HUES6 (cell line): ENCODE data around the gene ARAP3.

ENCODE experiments used
- H3K27ac ChIP-seq: 2 replicates; pipeline ENCODE4 v1.7.0; 2013; ENCODE audit warnings: low read depth, mild to moderate bottlenecking, low read length, inconsistent platforms
- H3K27me3 ChIP-seq: 2 replicates; pipeline ENCODE4 v1.6.1; 2013; ENCODE audit warnings: low read length; ENCODE audit not compliant: control insufficient read depth, insufficient read depth
- H3K36me3 ChIP-seq: 2 replicates; pipeline ENCODE4 v1.6.1; 2013; ENCODE audit warnings: low read length; ENCODE audit not compliant: control insufficient read depth, insufficient read depth
- H3K4me1 ChIP-seq: 2 replicates; pipeline ENCODE4 v1.6.1; 2013; ENCODE audit warnings: low read length; ENCODE audit not compliant: control insufficient read depth, insufficient read depth
- H3K4me3 ChIP-seq: 2 replicates; pipeline ENCODE4 v1.5.1; 2013; ENCODE audit warnings: low read depth, low read length
- H3K9ac ChIP-seq: one replicate; pipeline ENCODE4 v1.6.1; 2013; ENCODE audit warnings: mild to moderate bottlenecking, low read length
- H3K9me3 ChIP-seq: 2 replicates; pipeline ENCODE4 v1.6.1; 2013; ENCODE audit warnings: low read depth, low read length; ENCODE audit not compliant: control insufficient read depth, insufficient read depth

The ARAP3 gene

DNA sequence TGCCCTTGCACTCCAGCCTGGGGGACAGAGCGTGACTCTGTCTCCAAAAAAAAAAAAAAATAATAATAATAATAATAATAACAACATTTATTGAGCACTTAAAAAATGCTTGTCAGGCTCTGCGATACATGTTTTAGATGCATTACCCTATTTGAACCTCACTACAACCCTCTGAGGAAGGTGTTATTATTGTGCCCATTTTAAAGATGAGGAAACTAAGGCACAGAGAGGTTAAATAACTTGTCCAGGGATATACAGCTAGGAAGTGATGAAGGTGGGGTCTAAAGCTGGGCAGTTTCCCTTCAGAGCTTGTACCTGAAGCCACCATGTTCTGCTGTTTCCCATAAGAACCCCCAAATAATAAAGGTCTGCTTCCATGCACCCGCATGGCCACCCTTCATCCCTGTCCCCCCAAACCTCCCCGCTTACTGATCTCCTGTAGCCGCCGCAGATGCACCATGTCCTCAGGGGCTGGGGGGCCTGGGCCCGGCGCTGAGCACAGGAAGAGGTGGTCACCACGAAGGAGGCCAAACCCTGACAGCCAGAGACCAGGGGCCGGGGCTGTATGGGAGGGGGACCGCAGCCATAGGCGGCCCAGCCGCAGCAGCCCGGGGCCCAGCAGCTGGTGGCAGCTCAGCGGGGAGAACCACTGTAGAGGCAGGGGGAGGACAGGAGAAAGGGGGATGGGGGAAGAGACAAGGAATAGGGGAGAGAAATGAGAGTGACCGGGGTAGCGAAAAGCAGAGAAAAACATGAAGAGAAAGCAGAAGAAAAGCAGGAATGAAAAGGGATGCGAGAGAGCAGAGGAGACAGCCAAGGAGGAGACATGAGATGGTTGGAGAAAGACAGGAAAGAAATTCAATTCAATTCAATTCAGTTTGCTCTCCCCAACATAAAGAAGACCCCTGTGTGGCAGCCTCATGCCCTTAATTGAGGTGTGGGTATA, 15.8 kb downstream of the ARAP3 start:
- Histone ChIP-seq H3K27me3 (no peaks in the 10 kb centered on the region), H3K36me3 (peaks cover 59% of the 10 kb centered on the region), H3K4me1 (no peaks in the 10 kb centered on the region), H3K4me3 (no peak overlapping the region), H3K9me3 (no peaks in the 10 kb centered on the region), H3K27ac (no peak overlapping the region), H3K9ac (no peak overlapping the region)

GRCh38 chr5:141664733-141665461, 17.1 kb downstream of the ARAP3 start:
- Histone ChIP-seq H3K27me3 (no peaks in the 10 kb centered on the region), H3K36me3 (peaks cover 49% of the 10 kb centered on the region), H3K9ac (no peak overlapping the region)

GRCh38 chr5:141663506-141663905, 18.5 kb downstream of the ARAP3 start:
- H3K27me3 ChIP-seq = no peaks in the 10 kb centered on the region
- no peaks in the 10 kb centered on the region for H3K4me1 ChIP-seq
- H3K27ac ChIP-seq = no peak overlapping the region
- H3K9me3 ChIP-seq = no peaks in the 10 kb centered on the region
- H3K4me3 ChIP-seq = no peak overlapping the region
- no peak overlapping the region for H3K9ac ChIP-seq
- peaks cover 47% of the 10 kb centered on the region for H3K36me3 ChIP-seq

More at GRCh38 chr5:141664733-141665461, 17.1 kb downstream of the ARAP3 start:
- H3K27ac ChIP-seq = no peak overlapping the region
- H3K9me3 ChIP-seq = no peaks in the 10 kb centered on the region
- H3K4me3 ChIP-seq = no peak overlapping the region
- H3K4me1 ChIP-seq = no peaks in the 10 kb centered on the region

DNA sequence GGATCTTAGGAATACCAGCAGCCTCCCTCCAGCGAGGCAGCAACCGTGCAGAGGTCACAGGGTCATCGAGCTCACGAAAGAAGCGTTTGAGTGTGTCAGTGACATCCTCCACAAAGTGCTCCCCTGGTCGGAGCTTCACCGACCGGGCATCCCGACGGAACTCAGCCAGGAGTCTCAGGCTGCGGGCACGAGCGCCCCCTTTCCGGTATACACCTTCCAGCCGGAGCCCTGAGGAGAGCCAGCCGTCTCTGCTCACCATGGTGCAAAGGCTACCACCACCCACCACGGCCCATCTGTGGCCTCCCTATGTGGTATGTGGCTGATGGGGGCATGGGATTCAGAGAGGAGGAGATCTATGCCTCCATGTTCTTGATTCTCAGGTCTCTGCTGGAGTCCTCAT, 20.0 kb downstream of the ARAP3 start:
- H3K9me3 ChIP-seq = no peaks in the 10 kb centered on the region
- no peak overlapping the region for H3K27ac ChIP-seq
- H3K9ac ChIP-seq = no peak overlapping the region
- no peaks in the 10 kb centered on the region for H3K27me3 ChIP-seq
- H3K4me3 ChIP-seq = no peak overlapping the region
- no peaks in the 10 kb centered on the region for H3K4me1 ChIP-seq
- peaks cover 58% of the 10 kb centered on the region for H3K36me3 ChIP-seq

DNA sequence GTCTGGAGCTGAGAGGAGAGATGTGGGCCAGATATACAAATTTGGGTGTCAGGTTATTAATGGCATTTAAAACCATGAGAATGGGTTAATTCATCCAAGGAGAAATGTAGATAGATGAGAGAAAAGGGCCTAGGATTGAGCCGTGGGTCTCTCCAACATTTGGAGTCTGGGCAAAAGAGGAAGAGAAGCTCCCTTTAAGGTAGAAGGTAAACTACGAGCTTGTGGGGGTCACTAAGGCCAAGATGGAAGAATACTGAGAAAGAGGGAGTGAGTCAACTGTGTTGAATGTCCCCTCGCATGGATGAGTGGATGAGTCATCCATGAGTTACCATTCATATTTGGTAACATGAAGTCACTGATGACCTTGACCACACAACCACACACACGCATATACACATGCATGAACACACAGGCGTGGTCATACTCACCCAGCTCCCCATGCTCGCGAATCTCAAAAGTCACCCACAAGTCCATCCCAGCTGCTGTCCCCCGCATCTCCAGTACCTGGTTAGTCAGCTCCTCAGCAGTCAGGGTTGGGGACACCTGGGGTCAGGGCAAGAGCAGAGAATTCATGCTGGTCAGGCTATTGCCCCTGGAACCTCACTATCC, 24.0 kb downstream of the ARAP3 start:
- Histone ChIP-seq H3K4me1 (no peaks in the 10 kb centered on the region), H3K27ac (no peak overlapping the region), H3K27me3 (no peaks in the 10 kb centered on the region), H3K36me3 (peaks cover 76% of the 10 kb centered on the region), H3K9me3 (no peaks in the 10 kb centered on the region), H3K4me3 (no peak overlapping the region), H3K9ac (no peak overlapping the region)

DNA sequence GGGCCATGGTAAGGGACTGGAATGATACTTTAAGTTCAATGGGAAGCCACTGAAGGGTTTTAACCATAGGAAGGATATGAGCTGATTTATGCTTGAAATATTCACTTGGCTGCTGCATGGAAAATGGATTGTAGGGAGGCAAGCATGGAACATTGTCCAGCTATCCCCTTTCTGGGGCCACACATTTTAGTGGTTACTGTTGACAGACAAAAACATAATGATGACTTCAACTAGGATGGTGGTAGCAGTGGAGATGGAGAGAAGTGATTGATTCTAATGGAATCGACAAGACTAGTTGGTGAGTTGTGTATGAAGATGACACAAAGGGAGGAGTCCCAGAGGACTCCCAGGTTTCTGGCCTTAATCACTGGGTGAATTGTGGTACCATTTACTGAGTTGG, 24.6 kb downstream of the ARAP3 start:
- H3K4me3 ChIP-seq = no peak overlapping the region
- H3K9me3 ChIP-seq = no peaks in the 10 kb centered on the region
- H3K36me3 ChIP-seq = peaks cover 69% of the 10 kb centered on the region
- no peaks in the 10 kb centered on the region for H3K27me3 ChIP-seq
- no peaks in the 10 kb centered on the region for H3K4me1 ChIP-seq
- H3K9ac ChIP-seq = no peak overlapping the region
- H3K27ac ChIP-seq = no peak overlapping the region

DNA sequence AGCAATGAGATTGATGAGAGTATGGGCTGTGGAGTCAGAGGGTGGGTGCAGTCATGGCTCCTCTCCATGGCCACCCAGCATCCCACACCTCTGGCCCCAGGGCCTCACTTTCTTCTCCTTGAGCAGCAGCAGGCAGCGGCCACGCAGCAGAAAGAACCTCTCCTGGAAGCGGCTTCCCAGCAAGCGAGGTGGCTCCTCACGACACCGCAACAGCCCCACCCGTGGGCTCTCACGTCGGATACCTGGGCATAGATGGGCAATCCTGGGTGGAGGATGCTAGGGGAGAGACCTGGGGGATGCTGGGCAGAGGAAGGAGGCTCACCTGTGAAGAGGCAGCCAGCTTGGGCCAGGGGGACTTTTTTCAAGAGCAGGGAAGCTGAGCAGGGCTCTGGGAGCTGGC, 25.6 kb downstream of the ARAP3 start:
- peaks cover 63% of the 10 kb centered on the region for H3K36me3 ChIP-seq
- peaks cover 4% of the 10 kb centered on the region for H3K4me1 ChIP-seq
- no peak overlapping the region for H3K27ac ChIP-seq
- H3K27me3 ChIP-seq = no peaks in the 10 kb centered on the region
- no peaks in the 10 kb centered on the region for H3K9me3 ChIP-seq
- H3K4me3 ChIP-seq = no peak overlapping the region
- no peak overlapping the region for H3K9ac ChIP-seq

DNA sequence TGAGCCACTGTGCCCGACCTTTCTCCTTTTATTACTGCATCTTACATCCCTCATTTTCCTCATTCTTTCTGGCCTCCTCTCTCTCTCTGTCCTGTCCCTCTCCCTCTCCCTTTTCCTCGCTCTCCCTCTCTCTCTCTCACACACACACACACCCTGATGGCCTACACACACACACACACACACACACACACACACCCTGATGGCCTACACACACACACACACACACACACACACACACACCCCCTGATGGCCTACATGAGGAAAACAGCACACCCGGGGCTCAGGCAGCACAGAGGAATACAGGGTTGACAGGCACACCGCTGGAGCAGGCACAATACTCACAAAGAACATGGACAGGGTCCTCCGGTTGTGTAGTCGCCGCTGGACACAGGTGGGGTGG, 27.0 kb downstream of the ARAP3 start:
- Histone ChIP-seq H3K27me3 (no peaks in the 10 kb centered on the region), H3K9me3 (no peaks in the 10 kb centered on the region), H3K4me3 (no peak overlapping the region), H3K27ac (no peak overlapping the region), H3K36me3 (peaks cover 58% of the 10 kb centered on the region), H3K9ac (no peak overlapping the region), H3K4me1 (peaks cover 12% of the 10 kb centered on the region)

DNA sequence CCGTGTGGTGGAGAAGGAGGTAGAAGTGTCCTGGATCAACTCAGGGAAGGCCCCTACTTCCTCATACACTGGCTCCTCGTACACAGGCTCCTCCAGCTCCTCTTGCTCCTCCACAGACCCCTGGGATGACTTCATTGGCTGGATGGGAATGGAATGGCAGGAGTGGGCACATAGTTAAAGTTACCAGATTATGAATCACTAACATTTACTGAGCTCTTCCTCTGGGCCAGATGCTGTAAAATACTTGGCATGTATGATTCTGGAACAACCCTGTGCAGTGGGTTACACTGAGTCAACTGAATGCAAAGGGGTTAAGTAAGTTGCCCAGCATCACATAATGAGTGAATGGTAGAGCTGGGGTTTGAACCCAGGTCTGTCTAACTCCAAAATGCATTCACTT, 27.7 kb downstream of the ARAP3 start:
- Histone ChIP-seq H3K4me1 (peaks cover 13% of the 10 kb centered on the region), H3K9me3 (no peaks in the 10 kb centered on the region), H3K27me3 (no peaks in the 10 kb centered on the region), H3K4me3 (no peak overlapping the region), H3K27ac (no peak overlapping the region), H3K36me3 (peaks cover 51% of the 10 kb centered on the region), H3K9ac (no peak overlapping the region)

DNA sequence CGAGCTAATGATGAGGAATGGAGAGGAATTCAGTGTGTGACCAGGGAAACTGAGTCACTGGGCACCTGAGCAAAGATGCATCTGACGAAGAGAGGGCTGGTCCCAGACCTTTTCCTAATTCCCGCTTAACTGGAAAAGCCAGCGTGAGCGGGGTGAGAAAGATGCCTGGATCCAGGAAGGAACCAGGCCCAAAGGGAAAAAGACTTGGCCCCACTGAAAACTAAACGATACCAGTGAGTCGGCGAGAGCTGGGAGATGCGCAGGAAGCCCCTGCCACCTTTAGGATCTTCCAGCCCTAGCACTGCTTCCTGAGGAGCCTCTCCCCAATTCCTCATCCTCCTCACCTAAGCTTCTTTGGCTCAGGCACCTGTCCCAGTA, 30.3 kb downstream of the ARAP3 start:
- Histone ChIP-seq H3K36me3 (peaks cover 33% of the 10 kb centered on the region), H3K27ac (no peak overlapping the region), H3K9me3 (no peaks in the 10 kb centered on the region), H3K4me3 (peak overlapping the region; percentile 84), H3K9ac (no peak overlapping the region), H3K27me3 (no peaks in the 10 kb centered on the region), H3K4me1 (peaks cover 13% of the 10 kb centered on the region)
